HG02840 (cell line): ENCODE measurements around the gene RFTN1.

Experiments
- ATAC-seq: cut with Tn5 transposase; IDR thresholded peaks from one replicate; pipeline ENCODE4 v1.9.1; 2021; ENCODE audit warnings: mild to moderate bottlenecking, moderate library complexity, moderate number of reproducible peaks; ENCODE audit not compliant: unreplicated experiment, low FRiP score

Gene RFTN1

DNA sequence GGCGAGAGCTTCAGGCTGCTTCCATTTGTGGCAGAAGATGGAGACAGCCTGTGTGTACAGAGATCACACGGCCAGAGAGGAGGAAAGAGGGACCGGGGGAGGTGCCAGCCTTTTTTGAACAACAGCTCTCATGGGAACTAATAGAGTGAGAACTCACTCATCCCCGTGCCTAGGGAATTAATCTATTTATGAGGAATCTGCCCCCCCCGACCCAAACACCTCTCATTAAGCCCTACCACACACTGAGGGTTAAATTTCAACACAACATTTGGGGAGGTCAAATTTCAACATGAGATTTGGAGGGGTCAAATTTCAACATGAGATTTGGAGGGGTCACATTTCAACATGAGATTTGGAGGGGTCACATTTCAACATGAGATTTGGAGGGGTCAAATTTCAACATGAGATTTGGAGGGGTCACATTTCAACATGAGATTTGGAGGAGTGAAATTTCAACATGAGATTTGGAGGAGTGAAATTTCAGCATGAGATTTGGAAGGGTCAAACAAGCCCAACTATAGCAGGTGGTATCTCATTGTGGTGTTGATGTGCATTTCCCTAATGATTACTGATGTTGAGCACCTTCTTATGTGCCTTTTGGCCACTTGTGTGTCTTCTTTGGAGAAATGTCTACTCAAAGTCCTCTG is 20.6 kb upstream of the RFTN1 start:
- no peak for ATAC-seq

GRCh38 chr3:16529264-16529663 is 15.8 kb upstream of the RFTN1 start:
- ATAC-seq = no peak

GRCh38 chr3:16528581-16528993 is 15.1 kb upstream of the RFTN1 start:
- ATAC-seq = no peak

- ATAC-seq = no peak
Measured at GRCh38 chr3:16528106-16528505, 14.6 kb upstream of the RFTN1 start.

GRCh38 chr3:16524196-16524595 is 10.7 kb upstream of the RFTN1 start:
- ATAC-seq = no peak

DNA sequence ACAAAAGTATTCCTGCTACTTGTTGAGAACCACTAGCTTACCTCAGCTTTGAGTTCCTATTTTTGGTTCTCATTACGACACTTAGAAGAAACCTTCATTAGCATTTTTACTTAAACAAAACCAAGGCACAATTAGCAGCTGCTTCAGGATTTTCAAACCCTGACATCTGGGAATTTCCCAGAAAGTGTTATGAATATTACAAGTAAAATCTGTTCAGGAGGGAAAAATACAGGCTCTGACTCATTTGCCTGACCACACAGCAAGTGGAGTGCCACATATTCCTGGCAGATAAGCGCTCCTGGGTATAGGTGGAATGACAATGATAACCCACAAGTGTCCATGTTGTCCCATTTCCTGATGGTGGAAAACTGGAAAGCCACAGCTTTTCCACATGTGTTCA is 10.3 kb upstream of the RFTN1 start:
- no peak for ATAC-seq

DNA sequence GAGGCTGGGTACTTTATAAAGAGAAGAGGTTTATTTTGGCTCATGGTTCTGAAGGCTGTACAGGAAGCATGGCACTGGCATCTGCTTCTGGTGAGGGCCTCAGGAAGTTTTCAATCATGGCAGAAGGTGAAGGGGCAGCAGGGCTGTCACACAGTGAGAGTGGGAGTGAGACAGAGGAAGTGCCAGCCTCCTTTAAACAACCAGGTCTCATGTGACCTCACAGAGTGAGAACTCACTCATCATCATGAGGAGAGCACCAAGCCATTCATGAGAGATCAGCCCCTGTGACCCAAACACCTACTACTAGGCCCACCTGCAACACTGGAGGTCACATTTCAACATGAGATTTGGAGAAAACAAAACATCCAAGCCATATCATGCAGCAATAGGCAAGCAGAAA is 9.3 kb upstream of the RFTN1 start:
- ATAC-seq = no peak

DNA sequence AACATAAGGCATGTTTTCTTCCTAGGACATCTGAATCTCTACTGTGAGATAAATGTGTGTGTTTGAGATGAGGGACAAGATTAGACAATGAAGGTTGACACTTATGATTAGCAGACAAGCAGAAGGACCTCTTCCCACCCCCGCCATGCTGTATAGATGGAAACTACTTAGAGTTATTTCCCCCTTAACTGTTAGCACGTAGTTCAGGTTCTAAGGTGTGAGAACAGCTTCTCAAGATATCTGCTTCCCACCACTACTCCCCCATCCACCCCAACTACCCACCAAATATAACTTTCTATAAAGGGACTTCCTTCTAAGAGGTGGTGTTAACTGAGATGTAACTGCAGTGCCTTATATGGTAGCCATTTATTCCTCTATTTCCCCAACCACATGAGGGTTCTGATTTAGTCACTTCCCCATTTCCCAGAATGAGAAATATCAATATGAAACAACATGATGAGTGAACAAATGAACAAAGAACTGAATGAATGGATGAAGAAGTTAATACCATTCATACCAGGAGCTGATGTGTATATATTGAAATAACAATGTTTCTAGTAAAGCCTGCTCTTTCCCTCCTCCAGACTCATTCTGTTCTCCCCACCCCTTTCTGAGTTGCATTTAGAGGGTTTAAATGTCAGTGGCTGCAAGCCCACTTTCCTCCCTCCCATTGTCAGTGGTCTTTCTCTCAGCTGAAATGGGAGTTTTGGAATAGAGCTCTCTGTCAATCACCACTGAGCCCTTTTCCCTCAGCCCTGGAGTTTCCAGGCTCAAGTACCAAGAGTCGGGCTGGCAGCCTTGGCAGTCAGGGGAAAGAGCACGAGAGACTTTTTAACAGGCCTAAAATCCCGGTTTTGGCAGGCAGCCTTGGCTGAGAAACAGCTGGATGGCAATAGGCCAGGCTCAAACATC is 7.7 kb upstream of the RFTN1 start:
- peak; percentile 50 for ATAC-seq

DNA sequence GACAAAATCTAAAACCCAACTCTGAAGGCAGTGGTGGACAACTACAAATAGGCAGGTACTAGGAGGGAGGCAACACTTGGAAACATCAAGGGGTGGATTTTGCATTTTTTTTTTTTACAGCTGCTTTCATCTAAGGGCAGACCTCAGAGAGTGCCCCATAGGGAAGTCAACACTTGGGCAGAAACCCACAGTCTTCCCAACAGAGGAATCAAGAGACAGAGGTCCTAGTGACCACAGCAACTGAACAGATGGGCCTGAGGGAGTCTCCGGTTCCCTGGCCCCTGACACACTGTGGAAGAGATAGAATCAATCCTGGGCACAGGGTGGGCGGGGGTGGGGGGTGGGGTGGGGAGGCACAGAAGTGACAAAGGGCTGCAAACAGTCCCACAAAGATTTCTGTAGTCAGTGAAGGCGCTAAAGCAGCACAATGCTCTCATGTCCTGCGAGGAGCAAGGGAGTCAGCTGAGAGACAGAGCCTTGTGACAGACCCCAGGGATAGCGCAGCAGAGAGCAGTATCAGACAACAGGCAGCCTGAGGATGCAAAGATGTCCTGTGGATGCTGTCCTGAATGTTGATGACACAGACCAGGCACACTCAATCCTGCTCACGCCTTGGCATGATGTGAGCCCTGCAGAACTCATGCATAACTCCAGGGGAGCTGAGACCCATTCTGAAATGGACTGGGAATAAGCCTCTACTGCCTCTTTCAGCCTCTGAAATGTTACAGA is 6.9 kb upstream of the RFTN1 start:
- ATAC-seq = no peak

- ATAC-seq = no peak
Measured at GRCh38 chr3:16516695-16517481, 3.4 kb upstream of the RFTN1 start.

- ATAC-seq = no peak
Measured at GRCh38 chr3:16515885-16516420, 2.5 kb upstream of the RFTN1 start.

DNA sequence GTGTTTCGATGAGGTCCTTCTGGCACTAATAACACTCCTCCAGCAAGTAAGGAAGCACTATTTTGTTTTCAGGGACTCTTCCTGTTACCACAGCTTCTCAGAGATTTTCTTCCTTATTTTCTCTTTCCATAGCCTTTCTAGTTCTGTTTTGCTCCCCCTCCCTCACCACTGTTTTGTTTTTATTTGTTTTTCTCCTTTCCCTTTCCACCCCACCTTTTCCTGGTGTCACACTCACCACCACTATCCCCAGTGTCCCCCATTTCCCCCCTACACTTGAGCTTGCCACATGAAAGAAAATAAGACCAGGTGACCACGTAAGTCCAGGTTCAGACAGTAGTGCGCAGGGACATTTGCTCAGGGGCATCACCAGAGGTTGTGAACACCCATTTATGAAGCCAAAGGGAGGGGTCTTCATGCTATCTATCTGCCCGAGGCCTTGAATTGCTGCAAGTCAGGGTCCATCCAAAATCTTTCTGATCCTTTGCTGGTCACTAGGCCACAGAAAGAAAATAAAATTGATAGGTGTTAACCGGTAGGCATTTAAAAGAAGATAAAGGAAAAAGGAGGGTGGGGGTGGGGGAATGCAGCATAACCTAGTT is 1.4 kb upstream of the RFTN1 start:
- ATAC-seq = no peak

DNA sequence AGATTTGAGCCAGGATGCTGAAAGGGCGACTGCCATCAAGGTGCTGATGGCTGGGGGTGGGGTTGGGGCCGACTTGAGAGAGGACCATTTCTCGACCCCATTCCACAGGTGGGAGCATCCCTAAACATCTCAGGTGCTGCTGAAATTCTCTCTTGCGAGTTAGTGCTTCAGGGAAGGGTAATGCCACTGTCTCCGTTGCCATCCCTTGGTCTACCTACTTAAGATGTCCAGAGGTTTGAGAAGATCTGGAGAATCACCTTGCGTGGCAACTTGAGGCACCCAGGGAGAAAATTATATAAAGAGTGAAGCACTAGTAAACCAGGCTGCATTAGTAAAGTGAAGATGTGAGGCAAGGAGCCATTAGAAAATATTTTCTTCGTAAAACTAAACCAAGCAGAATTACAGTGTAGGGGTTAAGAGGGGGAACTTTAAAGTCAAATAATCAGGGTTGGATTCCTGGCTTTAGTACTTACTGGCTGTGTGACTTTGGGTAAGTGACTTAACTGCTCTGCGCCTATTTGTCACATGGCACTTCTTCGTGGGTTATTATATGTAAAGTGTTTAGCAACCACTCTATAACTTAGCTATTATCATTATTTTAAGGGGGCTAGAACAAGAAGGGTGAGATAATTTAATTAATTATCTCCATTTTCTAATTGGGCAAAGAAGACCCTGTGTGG is 662 bp upstream of the RFTN1 start:
- ATAC-seq = no peak

GRCh38 chr3:16512435-16513140 is 911 bp downstream of the RFTN1 start:
- peak; percentile 5 for ATAC-seq

DNA sequence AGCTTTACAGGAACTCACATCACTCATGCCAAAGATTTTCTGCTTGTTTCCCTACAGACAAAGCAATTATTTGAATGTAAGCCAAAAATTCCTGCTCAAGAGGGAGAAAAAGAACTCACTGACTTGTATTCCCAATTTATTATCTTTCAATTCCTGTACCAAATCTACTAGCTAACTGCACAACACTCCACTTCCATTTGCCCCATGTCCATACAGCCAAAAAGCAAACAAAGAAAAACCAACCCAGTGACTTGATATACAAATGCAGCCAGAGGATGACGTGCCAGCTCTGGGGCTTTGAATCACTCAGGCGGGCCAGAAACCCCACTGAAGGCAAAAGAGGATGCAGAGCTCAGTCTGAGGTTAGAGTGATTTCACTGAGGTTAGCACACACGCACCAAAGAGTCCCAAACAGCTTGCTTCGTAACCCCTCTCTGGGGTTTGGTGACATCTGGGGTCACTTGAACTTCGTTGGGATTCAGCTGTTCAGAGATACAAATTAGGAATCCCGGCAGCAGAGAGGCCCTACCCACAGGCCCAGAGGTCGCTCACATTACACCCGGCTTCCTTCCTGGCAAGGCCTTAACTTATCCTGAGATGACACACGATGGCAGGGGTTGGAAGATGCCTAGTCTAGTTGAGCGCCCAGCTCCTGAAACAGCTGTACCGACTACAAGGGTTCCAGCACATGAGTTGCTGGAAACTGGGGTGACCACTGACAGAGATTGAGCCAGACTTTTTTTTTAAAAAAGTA is 1.6 kb downstream of the RFTN1 start:
- ATAC-seq = peak; percentile 40

- ATAC-seq = no peak
Measured at GRCh38 chr3:16510620-16511319, 2.7 kb downstream of the RFTN1 start.
